HuH-7.5 (cell line): ENCODE measurements around the gene HSPH1.
A peak's percentile ranks its signal among the peaks of the same experiment; 100 is the strongest.

ENCODE experiments used
- DNase-seq: peaks from one replicate; pipeline ENCODE4 v3.0.0; 2011; ENCODE audit warnings: low spot score

HSPH1 gene

GRCh38 chr13:31161557-31162150 lies at the start of gene HSPH1:
HSPH1 (minus strand) TSS chr13:31161904; CDS start chr13:31161582, 322 bp downstream.
- DNase-seq, result peak; percentile 83

GRCh38 chr13:31209841-31210210 lies 48.1 kb upstream of the HSPH1 start:
- no peak for DNase-seq

- DNase-seq, result no peak
These were observed 47.6 kb upstream of the HSPH1 start for GRCh38 chr13:31209172-31209840.

GRCh38 chr13:31208559-31209122 lies 46.9 kb upstream of the HSPH1 start:
- no peak for DNase-seq

- no peak for DNase-seq
These were observed 46.2 kb upstream of the HSPH1 start for GRCh38 chr13:31207661-31208552.

- no peak for DNase-seq
These were observed 42.9 kb upstream of the HSPH1 start for GRCh38 chr13:31204592-31204991.

- no peak for DNase-seq
These were observed 39.8 kb upstream of the HSPH1 start for GRCh38 chr13:31201341-31202031.

GRCh38 chr13:31200637-31200971 lies 38.9 kb upstream of the HSPH1 start:
- DNase-seq, result peak; percentile 61

- peak; percentile 84 for DNase-seq
These were observed 38.3 kb upstream of the HSPH1 start, which contains the start of gene B3GLCT for GRCh38 chr13:31199849-31200636. B3GLCT (plus strand) TSS chr13:31199975; CDS start chr13:31200085, 110 bp downstream.

GRCh38 chr13:31199527-31199848 lies 37.8 kb upstream of the HSPH1 start:
- no peak for DNase-seq

GRCh38 chr13:31198519-31198918 lies 36.8 kb upstream of the HSPH1 start:
- no peak for DNase-seq

GRCh38 chr13:31196992-31197391 lies 35.3 kb upstream of the HSPH1 start:
- no peak for DNase-seq

GRCh38 chr13:31195616-31196015 lies 33.9 kb upstream of the HSPH1 start:
- no peak for DNase-seq

- DNase-seq, result no peak
These were observed 30.6 kb upstream of the HSPH1 start for GRCh38 chr13:31192306-31192705.

GRCh38 chr13:31191748-31192147 lies 30.0 kb upstream of the HSPH1 start:
- DNase-seq, result no peak

GRCh38 chr13:31184981-31185645 lies 23.4 kb upstream of the HSPH1 start:
- no peak for DNase-seq

- DNase-seq, result no peak
These were observed 22.7 kb upstream of the HSPH1 start for GRCh38 chr13:31184451-31184850.

- no peak for DNase-seq
These were observed 21.3 kb upstream of the HSPH1 start for GRCh38 chr13:31182987-31183386.

GRCh38 chr13:31179754-31180153 lies 18.1 kb upstream of the HSPH1 start:
- no peak for DNase-seq

GRCh38 chr13:31179241-31179640 lies 17.5 kb upstream of the HSPH1 start:
- no peak for DNase-seq
